GM12878 (cell line): Measurements from ENCODE around the gene SIKE1. TPM values are rescaled to one million over a fixed set of nuclear protein-coding genes. Genes with fewer than 3 reads are reported as not detected.
"Not testable (repeated sequence)": the region's sequence is repeated elsewhere in the genome, so short reads cannot be mapped to it uniquely, and the experiment has no call there.

Experiments used
- ATAC-seq: fragments of 200-7000 bp; cut with Tn5 transposase; 3 replicates; pipeline ENCODE4 v1.9.1; 2020; ENCODE audit warnings: mild to moderate bottlenecking, moderate library complexity
- BruUV-seq: library from RNA; stranded (reverse); fragments of 400-500 nt; replicated peaks from 2 replicates; lab custom pipeline; 2021; lab: Mats Ljungman, UMichigan
- CTCF ChIA-PET: fragments of 300-600 bp; sonication (Branson Sonifier 250); formaldehyde crosslinking; extraction: SDS; loops from one replicate; lab custom pipeline; 2021; ENCODE audit warnings: inconsistent platforms; lab: Yijun Ruan, JAX
- POLR2A ChIA-PET: fragments of 350-600 bp; formaldehyde crosslinking; extraction: SDS; loops from one replicate; lab custom pipeline; 2021; ENCODE audit warnings: inconsistent platforms; lab: Charles Lee
- RAD21 ChIA-PET: fragments of 300-600 bp; sonication (Branson Sonifier 250); formaldehyde crosslinking; loops from one replicate; lab custom pipeline; 2023; ENCODE audit warnings: antibody characterized with exemption; ENCODE audit not compliant: unreplicated experiment; lab: Charles Lee
- SMC1A ChIA-PET: fragments of 300-600 bp; sonication (Branson Sonifier 250); formaldehyde crosslinking; loops from one replicate; lab custom pipeline; 2023; ENCODE audit not compliant: unreplicated experiment, uncharacterized antibody; lab: Charles Lee
- DNase-seq: peaks from one replicate; pipeline ENCODE4 v3.0.0-alpha.2; 2011; ENCODE audit warnings: low read depth, low spot score
- FAIRE-seq: peaks from 3 replicates; lab custom pipeline; 2011; peaks lifted over from hg19 to GRCh38; lab: Jason Lieb, UNC
- H2AFZ ChIP-seq: 2 replicates; pipeline ENCODE4 v1.6.0; 2011; ENCODE audit warnings: low read depth, low read length, control low read depth; ENCODE audit not compliant: control insufficient read depth
- H3K27ac ChIP-seq: 2 replicates; pipeline ENCODE4 v1.5.1; 2011; ENCODE audit warnings: control low read depth; ENCODE audit not compliant: control insufficient read depth, insufficient read depth
- H3K27me3 ChIP-seq, 2 experiments: replicated peaks in 1 of 2; 2 replicates each; pipeline versions ENCODE4 v1.6.0 to v1.6.1; 2011; ENCODE audit warnings: low read length in 1 of 2; ENCODE audit not compliant: control insufficient read depth in 2 of 2, insufficient read depth in 2 of 2
- H3K36me3 ChIP-seq, 2 experiments: 2 replicates each; pipeline ENCODE4 v1.5.1; 2011; ENCODE audit warnings: low read length in 1 of 2; ENCODE audit not compliant: control insufficient read depth in 2 of 2, insufficient read depth in 2 of 2
- H3K4me1 ChIP-seq: 2 replicates; pipeline ENCODE4 v1.6.1; 2011; ENCODE audit warnings: mild to moderate bottlenecking, low read length, moderate library complexity, mixed read lengths; ENCODE audit not compliant: control insufficient read depth, insufficient read depth
- H3K4me2 ChIP-seq: 2 replicates; pipeline ENCODE4 v1.6.0; 2011; ENCODE audit warnings: control low read depth; ENCODE audit not compliant: control insufficient read depth, insufficient read depth
- H3K4me3 ChIP-seq: fragments of 200-600 bp; sonication (generic); 2 replicates; pipeline ENCODE4 v1.5.1; 2016
- H3K79me2 ChIP-seq: 2 replicates; pipeline ENCODE4 v1.6.0; 2011; ENCODE audit warnings: low read length; ENCODE audit not compliant: control insufficient read depth, insufficient read depth
- H3K9ac ChIP-seq: 2 replicates; pipeline ENCODE4 v1.8.0; 2011; ENCODE audit warnings: low read length, control low read depth, mixed read lengths; ENCODE audit not compliant: control insufficient read depth, insufficient read depth
- H3K9me3 ChIP-seq: replicated peaks from 3 replicates; pipeline ENCODE4 v1.5.1; 2011; ENCODE audit warnings: mild to moderate bottlenecking, low read length; ENCODE audit not compliant: control insufficient read depth, insufficient read depth
- H4K20me1 ChIP-seq: 2 replicates; pipeline ENCODE4 v1.6.0; 2011; ENCODE audit not compliant: control insufficient read depth, insufficient read depth
- CEBPB ChIP-seq, 2 experiments: fragments of 150-350 bp in 1 of 2; IDR thresholded peaks; 2 replicates each; pipeline ENCODE4 v1.6.1; 2012 to 2014; ENCODE audit warnings: low read depth in 2 of 2, low read length in 2 of 2, borderline replicate concordance in 1 of 2, inconsistent platforms in 1 of 2
- CREM ChIP-seq: IDR thresholded peaks from 2 replicates; pipeline ENCODE4 v1.6.1; 2014; ENCODE audit warnings: antibody characterized with exemption, low read depth
- IRF3 ChIP-seq: fragments of 450-650 bp; IDR thresholded peaks from 2 replicates; pipeline ENCODE4 v1.6.1; 2014; ENCODE audit warnings: mild to moderate bottlenecking
- SMAD5 ChIP-seq: IDR thresholded peaks from 2 replicates; pipeline ENCODE4 v1.6.1; 2016; ENCODE audit warnings: antibody characterized with exemption, low read depth
- SUZ12 ChIP-seq: fragments of 200-600 bp; sonication (generic); IDR thresholded peaks from one replicate; pipeline ENCODE4 v1.6.1; 2018; ENCODE audit warnings: antibody characterized with exemption, mild to moderate bottlenecking; ENCODE audit not compliant: unreplicated experiment
- WGBS: methylation state at CpG from one replicate; pipeline ENCODE4 v1.1.6; 2016; ENCODE audit warnings: low lambda C conversion rate; ENCODE audit not compliant: insufficient replicate concordance, insufficient coverage; ENCODE audit errors: missing lambda C conversion rate; 5-methylcytosine and 5-hydroxymethylcytosine counted together
- in situ Hi-C: fragments of 300-500 bp; cut with MboI; formaldehyde crosslinking; loops from 9 replicates; pipeline ENCODE4 v1.14.3; 2018; ENCODE audit warnings: mixed read lengths
- intact Hi-C: fragments of 100-400 bp; cut with micrococcal nuclease; formaldehyde crosslinking; loops from one replicate; pipeline ENCODE4 v1.14.2; 2022; ENCODE audit not compliant: unreplicated experiment
- polyA plus RNA-seq, 11 experiments: library from polyadenylated mRNA; depleted of rRNA in 4 of 11; unstranded in 6 of 11; stranded (reverse) in 5 of 11; fragments of >200 nt; fragmentation: Nextera tagmentation in 4 of 11; fragmentation: Illumina TruSeq in 1 of 11; extraction: Ambion mirVana in 4 of 11; extraction: Trizol in 1 of 11; gene quantifications; 1 replicate in 1 of 11; 2 replicates in 10 of 11; pipeline versions ENCODE4 v1.2.1 to v1.2.3, GENCODE V29; 2011 to 2016; ENCODE audit warnings: inconsistent platforms in 2 of 11, missing spikeins in 2 of 11, low read depth in 1 of 11
- total RNA-seq, 4 experiments: library from RNA; depleted of rRNA in 3 of 4; stranded (reverse); fragments of >200 nt in 3 of 4; fragmentation: Illumina TruSeq in 1 of 4; extraction: Trizol in 1 of 4; gene quantifications; 2 replicates each; pipeline versions ENCODE4 v1.2.1 to v1.2.3, GENCODE V29; 2013 to 2021
- TF ChIP-seq, protein P1 (sequence below): IDR thresholded peaks from 2 replicates; pipeline ENCODE4 v1.6.1; 2012; ENCODE audit warnings: improper control_type of control experiment, low read depth, low read length; ENCODE audit not compliant: insufficient replicate concordance

Gene SIKE1
- total and polyA plus RNA-seq, 10 of the 15 experiments (the other 5 are each of a cell fraction or from before 2014, with no cell fraction given): 10.4 to 67.0 (median 45.5) TPM

GRCh38 chr1:114794038-114794437, 13.6 kb upstream of the SIKE1 start (continued):
- TF ChIP-seq, protein P1, sequence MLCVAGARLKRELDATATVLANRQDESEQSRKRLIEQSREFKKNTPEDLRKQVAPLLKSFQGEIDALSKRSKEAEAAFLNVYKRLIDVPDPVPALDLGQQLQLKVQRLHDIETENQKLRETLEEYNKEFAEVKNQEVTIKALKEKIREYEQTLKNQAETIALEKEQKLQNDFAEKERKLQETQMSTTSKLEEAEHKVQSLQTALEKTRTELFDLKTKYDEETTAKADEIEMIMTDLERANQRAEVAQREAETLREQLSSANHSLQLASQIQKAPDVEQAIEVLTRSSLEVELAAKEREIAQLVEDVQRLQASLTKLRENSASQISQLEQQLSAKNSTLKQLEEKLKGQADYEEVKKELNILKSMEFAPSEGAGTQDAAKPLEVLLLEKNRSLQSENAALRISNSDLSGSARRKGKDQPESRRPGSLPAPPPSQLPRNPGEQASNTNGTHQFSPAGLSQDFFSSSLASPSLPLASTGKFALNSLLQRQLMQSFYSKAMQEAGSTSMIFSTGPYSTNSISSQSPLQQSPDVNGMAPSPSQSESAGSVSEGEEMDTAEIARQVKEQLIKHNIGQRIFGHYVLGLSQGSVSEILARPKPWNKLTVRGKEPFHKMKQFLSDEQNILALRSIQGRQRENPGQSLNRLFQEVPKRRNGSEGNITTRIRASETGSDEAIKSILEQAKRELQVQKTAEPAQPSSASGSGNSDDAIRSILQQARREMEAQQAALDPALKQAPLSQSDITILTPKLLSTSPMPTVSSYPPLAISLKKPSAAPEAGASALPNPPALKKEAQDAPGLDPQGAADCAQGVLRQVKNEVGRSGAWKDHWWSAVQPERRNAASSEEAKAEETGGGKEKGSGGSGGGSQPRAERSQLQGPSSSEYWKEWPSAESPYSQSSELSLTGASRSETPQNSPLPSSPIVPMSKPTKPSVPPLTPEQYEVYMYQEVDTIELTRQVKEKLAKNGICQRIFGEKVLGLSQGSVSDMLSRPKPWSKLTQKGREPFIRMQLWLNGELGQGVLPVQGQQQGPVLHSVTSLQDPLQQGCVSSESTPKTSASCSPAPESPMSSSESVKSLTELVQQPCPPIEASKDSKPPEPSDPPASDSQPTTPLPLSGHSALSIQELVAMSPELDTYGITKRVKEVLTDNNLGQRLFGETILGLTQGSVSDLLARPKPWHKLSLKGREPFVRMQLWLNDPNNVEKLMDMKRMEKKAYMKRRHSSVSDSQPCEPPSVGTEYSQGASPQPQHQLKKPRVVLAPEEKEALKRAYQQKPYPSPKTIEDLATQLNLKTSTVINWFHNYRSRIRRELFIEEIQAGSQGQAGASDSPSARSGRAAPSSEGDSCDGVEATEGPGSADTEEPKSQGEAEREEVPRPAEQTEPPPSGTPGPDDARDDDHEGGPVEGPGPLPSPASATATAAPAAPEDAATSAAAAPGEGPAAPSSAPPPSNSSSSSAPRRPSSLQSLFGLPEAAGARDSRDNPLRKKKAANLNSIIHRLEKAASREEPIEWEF: no peak
- TF ChIP-seq CREM: no peak
- TF ChIP-seq SMAD5: no peak
- no peak for TF ChIP-seq IRF3
- TF ChIP-seq SUZ12: no peak
- TF ChIP-seq CEBPB (IDR thresholded peaks at IDR 0.05; ENCODE audit: borderline replicate concordance in 1 of 2, low read depth in 2 of 2, low read length in 2 of 2): no peak

DNA sequence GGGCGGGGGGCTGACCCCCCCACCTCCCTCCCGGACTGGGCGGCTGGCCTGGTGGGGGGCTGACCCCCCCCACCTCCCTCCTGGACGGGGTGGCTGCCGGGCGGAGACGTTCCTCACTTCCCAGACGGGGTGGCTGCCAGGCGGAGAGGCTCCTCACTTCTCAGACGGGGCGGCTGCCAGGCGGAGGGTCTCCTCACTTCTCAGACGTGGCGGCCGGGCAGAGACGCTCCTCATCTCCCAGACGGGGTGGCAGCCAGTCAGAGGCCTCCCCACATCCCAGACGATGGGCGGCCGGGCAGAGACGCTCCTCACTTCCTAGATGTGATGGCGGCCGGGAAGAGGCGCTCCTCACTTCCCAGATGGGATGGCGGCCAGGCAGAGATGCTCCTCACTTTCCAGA, 10.1 kb upstream of the SIKE1 start:
- intact Hi-C loops, in situ Hi-C loops, H3K4me3 ChIP-seq, H3K4me2 ChIP-seq, H3K27ac ChIP-seq, H2AFZ ChIP-seq, POLR2A ChIA-PET, H3K79me2 ChIP-seq, SMC1A ChIA-PET, H3K9ac ChIP-seq, H3K36me3 ChIP-seq, RAD21 ChIA-PET, ATAC-seq, DNase-seq, FAIRE-seq, CTCF ChIA-PET, H3K27me3 ChIP-seq, H3K9me3 ChIP-seq, H3K4me1 ChIP-seq, BruUV-seq, H4K20me1 ChIP-seq: not testable (repeated sequence)
- WGBS: 64% methylated on average over 16 of the region's 25 CpGs

- CTCF ChIA-PET: interaction anchor here (0.8 kb wide), 1 partner anchor 72 kb away, joined by 3 read pairs; no protein-coding TSS in a partner anchor
- FAIRE-seq, H3K27me3 ChIP-seq, POLR2A ChIA-PET, H3K4me3 ChIP-seq, RAD21 ChIA-PET, H3K9ac ChIP-seq, in situ Hi-C loops, intact Hi-C loops, ATAC-seq, SMC1A ChIA-PET, H4K20me1 ChIP-seq, H3K4me2 ChIP-seq, H3K27ac ChIP-seq, BruUV-seq, H3K36me3 ChIP-seq, H3K4me1 ChIP-seq, H2AFZ ChIP-seq, H3K9me3 ChIP-seq, H3K79me2 ChIP-seq, DNase-seq: not testable (repeated sequence)
- 8% methylated on average over 1 of the region's 1 CpG for WGBS
Measured at GRCh38 chr1:114786440-114786839, 6.0 kb upstream of the SIKE1 start.
